HCT116 (cell line): ENCODE measurements around the gene SDK1.

Experiments used
- CTCF ChIP-seq, 3 experiments: fragments of 200-600 bp in 1 of 3; sonication (generic) in 1 of 3; IDR thresholded peaks in 2 of 3; conservative IDR thresholded peaks in 1 of 3; 2 replicates each; pipeline ENCODE4 v1.5.1; 2012 to 2017; ENCODE audit warnings: low read depth in 2 of 3, low read length in 2 of 3, antibody characterized with exemption in 1 of 3, borderline replicate concordance in 1 of 3, control low read depth in 1 of 3, mild to moderate bottlenecking in 1 of 3, mixed read lengths in 1 of 3, mixed run types in 1 of 3, moderate library complexity in 1 of 3; ENCODE audit not compliant: insufficient read depth in 1 of 3
- EZH2 ChIP-seq: fragments of 200-600 bp; sonication (generic); IDR thresholded peaks from 2 replicates; pipeline ENCODE4 v1.6.1; 2017; ENCODE audit warnings: antibody characterized with exemption, mixed run types
- MAX ChIP-seq: IDR thresholded peaks from 2 replicates; pipeline ENCODE4 v1.6.1; 2012

GRCh38 chr7:3481435-3481834, 180.4 kb downstream of the SDK1 start:
- TF ChIP-seq CTCF (IDR thresholded peaks at IDR 0.05 in 2 of 3, conservative IDR thresholded peaks at IDR 0.05 in 1 of 3; ENCODE audit: borderline replicate concordance in 1 of 3, insufficient read depth in 1 of 3, low read depth in 2 of 3, low read length in 2 of 3) (no peak), EZH2 (no peak), MAX (no peak)
